ENCODE results near the gene NEK3. TPM values are rescaled to one million over a fixed set of nuclear protein-coding genes. Genes with fewer than 3 reads are reported as not detected.
"Not testable (repeated sequence)": the region's sequence is repeated elsewhere in the genome, so short reads cannot be mapped to it uniquely, and the experiment has no call there.

NEK3 gene, protein sequence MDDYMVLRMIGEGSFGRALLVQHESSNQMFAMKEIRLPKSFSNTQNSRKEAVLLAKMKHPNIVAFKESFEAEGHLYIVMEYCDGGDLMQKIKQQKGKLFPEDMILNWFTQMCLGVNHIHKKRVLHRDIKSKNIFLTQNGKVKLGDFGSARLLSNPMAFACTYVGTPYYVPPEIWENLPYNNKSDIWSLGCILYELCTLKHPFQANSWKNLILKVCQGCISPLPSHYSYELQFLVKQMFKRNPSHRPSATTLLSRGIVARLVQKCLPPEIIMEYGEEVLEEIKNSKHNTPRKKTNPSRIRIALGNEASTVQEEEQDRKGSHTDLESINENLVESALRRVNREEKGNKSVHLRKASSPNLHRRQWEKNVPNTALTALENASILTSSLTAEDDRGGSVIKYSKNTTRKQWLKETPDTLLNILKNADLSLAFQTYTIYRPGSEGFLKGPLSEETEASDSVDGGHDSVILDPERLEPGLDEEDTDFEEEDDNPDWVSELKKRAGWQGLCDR
- 2.1 and 4.2 TPM in 2 replicates for total RNA-seq (2014; rRNA removed; shearing (Covaris generic))

DNA sequence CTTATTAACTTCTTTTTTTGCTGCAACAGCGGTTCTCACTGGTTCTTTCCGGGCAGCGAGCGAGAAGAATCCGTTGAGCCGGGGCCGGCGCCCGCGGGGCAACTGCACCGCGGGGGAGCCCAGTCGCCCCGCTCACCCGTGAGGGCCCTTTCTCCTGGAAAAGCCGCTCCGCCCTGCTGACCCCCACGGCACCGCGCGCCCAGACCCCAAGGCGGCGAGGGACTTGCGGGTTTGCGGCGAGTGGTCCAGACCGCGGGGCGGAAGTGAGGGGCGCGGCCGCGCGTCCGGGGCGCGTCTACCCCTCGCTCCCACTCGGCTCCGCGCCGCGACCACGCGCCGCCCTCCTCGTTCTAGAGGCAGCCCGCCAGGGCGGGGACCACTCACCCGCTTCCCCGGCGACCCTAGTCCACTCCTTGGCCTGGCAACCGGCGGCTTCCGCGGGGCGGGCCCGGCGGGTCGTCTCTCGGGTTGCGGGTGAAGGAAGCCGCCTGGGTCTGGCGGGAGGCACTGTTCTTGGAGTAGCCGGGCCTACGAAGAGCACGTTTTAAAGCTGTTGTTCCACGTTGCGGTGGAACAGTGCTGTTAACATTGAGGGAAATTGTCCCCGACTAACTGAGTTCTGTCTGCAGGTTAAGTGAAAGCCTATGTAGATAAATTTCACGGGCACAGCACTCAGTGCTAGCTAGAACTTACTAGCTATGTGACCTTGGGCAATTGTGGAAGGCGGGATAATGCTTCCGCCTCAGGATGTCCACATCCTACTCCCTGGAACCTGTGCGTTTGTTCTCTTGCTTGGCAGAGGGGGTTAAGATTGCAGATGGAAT, at the start of gene NEK3:
TSS of gene NEK3 (minus strand) at position 439 of the 824 bp plus-strand sequence. CDS start 3,406 bp downstream, outside the sequence.
- DNase-seq (ENCODE audit: low spot score): peak; percentile 11

DNA sequence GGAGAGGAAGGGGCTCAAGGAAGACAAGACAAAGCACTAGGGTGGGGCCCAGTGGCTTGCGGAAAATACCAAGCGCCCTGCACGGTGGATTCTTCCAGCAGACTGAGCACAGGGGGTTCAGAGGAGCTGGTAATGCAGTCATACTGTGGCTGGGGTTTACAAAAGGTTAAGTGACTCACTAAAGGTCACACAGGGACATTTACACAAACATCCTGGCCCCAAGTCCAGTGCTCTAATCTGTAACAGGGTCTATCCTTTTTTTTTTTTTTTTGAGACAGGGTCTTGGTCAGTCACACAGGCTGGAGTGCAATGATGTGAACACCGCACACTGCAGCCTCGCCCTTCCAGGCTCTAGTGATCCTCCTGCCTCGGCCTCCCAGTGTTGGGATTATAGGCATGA, 49.0 kb upstream of the NEK3 start:
- not testable (repeated sequence) for DNase-seq (ENCODE audit: low spot score)

DNA sequence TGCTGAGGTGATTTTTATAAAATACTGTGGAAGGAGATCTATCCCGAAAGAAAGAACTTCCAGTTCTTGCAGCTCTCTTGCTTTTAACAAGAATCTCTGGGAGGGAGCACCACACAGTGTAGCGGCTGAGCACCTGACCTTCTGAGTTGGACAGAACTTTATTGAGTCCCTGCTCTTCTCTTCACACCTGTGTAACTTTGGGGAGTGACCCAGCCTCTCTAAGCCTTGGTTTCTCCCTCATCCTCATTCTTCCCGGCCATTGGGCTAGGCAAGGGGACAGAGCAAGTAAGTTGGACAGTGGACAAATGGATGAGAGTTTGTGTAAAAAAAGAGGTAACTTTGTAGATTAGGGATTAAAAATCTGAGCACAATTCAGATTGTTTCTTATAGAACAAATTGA, 48.5 kb upstream of the NEK3 start:
- not testable (repeated sequence) for DNase-seq (ENCODE audit: low spot score)

DNA sequence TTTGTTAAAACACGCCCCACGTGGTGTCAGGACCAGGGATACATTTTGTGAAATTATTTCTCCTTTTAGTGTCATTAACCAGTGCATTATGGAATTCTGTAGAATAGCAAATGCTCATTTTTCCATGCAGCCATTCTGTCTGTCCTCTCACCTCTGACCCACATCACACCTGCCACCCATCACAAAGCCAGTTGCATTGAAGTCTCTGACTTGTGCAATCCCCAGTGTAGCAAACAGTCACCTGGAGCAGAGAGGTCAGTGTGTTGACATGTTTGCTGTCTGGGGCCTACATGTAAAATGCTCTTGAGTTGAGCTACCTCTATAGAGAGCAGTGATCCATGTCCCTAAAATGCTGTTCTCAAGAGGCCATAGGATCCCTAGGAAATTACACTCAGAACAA, 47.9 kb upstream of the NEK3 start:
- DNase-seq (ENCODE audit: low spot score): not testable (repeated sequence)

DNA sequence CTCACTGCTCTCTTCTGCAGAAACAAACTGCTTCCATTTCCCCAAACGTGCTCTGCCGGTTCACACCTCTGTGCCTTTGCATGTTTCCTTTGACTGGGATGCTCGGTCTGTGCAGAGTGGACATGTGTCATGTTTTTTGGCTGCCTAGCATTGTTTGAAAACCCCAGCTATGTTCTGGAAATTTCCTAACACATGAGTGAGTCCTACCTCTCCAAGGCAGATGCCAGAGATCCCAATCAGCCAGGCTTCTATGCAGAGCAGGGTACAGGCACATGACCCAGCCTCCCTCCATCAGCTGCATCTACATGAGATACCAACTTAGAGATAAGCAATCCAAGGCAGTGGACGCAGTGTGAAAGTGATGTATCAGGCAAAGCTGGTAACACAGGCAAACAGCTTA, 45.1 kb upstream of the NEK3 start:
- DNase-seq (ENCODE audit: low spot score): not testable (repeated sequence)

DNA sequence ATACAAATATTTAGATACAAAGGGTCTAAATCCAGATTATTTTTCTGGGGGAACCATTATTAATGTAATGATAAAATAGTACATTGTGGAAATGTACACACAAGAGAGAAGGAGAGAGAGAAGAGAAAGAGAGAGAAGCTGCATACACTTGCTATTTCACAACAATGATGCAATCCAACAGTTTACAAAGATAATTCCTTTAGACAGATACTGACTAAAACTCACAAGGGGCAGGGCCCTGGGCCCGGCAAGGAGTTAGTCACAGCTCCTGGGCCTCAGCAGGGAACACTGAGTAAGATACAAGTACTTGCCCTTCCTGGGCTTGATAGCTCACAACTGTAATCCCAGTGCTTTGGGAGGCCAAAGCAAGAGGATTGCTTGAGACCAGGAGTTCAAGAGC, 44.5 kb upstream of the NEK3 start:
- peak; percentile 25 for DNase-seq (ENCODE audit: low spot score)

DNA sequence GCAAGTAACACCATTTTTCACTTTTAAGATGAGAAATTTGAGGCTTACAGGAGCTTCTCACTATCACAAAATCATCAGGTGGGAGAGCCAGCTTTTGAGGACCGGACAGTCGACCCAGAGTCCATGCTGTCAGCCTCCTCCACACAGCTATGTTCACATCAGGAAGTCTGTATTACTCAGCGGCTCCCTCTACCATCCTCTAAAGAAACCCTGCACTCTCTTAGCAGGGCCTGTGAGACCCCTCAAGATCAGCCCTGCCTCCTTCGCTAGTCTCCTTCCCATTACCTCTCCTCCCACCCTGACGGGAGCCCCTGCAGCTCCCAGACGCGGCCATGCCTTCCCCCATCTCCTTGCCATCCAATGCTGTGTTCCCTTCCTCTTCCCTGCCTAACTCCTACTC, 43.1 kb upstream of the NEK3 start:
- not testable (repeated sequence) for DNase-seq (ENCODE audit: low spot score)

DNA sequence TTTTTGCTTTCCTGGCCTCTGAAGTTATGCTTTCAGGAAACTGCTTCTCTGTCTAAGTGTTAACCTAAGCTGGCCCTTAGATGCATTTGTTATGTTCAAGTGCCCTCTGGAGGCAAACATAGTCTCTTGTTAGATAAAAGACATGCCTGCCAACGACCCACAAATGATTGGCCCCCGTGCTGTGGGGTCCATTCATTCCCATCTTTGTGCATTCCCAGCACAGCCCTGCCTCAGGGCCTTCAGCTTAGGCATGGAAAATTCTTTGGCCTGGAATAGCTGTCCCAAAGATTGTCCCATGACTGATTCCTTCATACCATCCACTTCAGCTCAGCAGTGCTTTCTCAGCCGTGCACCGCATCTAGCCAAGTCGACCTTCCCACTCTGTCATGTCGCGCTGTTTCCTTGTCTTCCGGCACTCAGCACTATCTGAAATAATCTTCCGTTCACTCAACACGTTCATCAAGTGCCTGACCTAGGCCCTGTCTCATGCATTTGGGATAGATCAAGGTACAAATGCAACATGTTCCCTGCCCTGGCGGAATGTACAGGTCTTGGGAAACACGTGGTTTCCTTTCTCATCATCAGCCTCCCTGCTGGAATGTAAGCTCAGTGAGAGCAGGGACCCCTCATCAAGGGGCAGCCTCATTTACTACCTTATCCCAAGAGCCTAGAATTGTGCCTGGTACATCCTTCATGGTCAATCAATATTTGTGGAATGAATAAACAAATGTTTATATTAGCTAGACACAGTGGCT, 42.2 kb upstream of the NEK3 start:
- peak; percentile 12 for DNase-seq (ENCODE audit: low spot score)

DNA sequence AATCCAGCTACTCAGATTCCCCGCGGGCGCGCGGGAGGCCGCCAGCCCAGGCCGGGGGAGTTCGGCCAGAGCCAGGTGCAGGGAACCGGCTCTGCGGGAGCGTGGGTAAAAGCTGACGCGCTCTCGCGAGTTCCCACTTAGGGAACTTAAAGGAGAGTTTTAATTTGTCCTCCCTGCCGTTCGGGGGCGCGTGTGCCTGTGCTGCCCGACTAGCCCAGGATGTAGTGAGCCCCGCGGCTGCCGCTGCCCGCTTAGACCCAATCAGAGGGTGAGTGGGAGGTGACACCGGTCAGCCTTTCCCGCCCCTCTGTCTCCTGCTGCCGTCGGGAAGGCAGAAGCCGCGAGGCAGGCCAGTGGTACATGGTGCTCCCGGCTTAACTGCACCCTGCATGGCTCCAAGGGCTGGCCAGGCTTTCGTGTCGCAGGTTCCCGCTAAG, 36.0 kb upstream of the NEK3 start:
- DNase-seq (ENCODE audit: low spot score): no peak

DNA sequence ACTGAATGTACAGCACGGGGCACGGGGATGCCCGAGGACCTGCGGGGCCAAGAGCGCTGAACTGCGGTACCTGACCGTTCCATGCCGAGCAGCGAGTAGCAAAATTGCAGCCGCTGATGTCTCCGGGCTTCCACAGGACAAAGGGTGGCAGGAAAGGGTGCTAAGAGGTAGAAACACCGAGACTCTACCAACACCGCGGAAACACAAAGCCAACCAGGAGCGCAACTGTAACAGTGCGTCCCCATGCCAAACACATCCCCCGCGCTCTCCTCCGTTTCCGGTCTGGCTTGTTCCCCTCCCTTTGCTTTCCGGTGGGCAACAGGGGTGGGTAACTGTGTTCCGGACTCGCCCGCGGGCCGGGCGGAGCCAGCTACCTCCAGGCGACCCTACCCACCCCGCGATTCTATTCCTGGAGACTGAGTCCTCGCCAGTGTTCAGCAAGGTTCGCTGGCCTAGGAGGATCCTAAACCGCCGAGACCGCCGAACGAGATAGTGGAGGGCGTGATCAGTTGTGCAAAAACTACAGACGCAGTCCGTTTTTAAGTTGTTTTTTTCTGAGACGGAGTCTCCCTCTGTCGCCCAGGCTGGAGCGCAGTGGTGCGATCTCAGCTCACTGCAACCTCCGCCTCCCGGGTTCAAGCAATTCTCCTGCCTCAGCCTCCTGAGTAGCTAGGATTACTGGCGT, 34.9 kb upstream of the NEK3 start:
- DNase-seq (ENCODE audit: low spot score): peak; percentile 57

DNA sequence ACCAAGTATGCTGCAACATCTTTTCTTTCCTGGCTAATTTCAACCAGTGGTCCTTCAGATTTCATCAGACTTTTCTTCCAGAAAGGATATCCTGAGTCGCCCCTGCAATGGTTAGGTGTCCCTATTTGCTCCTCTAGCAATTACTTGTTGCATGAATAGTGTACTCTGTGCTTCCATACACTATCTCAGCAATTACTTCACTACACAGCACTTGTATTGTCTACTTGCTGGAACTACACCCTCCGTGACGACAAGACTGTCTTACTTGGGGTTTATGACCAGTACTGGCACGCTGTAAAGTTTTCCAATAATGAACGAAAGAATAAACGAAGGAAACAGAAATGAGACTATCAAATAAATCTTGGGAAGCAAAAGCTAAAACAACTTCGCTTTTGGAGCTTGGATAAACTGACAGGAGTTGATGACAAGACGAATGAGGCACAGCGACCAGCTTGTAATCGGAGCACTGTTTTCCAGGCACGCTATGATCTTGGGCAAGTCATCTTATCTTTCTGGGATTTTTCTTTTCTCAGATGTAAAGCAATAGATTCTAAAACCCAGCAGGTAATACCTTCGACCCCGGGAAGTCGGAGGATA, 34.3 kb upstream of the NEK3 start:
- DNase-seq (ENCODE audit: low spot score): not testable (repeated sequence)

DNA sequence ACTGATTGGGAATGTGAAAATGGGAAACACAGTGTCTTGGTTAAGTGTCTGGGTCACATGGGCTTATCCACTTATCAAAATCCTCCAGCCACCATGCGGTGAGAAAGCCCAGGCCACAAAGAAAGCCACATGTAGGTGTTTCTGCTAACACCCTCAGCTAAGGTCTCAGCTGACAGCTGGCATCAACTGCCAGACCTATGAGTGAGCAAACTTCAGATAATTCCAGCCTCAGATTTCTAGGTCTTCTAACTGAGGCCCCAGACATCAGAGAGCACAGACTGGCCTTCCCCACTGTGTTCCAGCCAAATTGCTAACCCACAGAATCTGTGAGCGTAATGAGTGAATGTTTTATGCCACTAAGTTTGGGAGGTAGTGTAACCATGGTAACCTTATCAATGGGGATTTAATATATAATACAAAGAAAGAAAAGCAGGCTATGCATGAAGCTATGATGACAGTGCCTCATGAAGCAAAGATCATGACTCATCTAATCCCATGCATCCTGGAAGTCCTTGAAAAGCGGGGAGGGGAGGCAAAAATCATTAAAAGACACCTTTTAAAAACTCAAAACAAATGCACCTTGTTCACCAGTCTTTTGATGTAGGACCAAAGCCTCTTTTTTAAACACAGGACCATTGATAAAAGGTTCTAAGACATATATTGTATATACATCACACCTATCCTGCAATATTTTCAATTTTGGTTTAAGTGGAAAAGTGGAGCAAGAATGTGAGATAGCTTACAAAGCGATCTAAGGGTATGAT, 28.2 kb upstream of the NEK3 start:
- DNase-seq (ENCODE audit: low spot score): not testable (repeated sequence)

DNA sequence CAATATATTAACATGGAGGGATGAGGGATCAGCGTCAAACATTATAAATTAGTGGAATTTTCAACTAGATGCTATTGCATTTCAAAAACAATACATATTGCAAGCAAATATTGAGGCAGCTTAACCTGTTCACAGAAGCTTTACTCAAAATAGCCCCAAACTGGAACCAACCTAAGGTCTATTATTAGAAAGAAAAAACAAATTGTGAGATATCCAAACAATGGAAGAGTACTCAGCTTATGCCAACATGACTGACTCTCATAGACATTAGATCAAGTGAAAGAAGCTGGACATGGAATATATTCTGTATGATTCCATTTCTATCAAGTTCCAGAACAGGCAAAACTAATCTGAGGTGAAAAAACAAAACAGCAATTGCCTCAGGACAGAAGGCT, 27.6 kb upstream of the NEK3 start:
- DNase-seq (ENCODE audit: low spot score): no peak

DNA sequence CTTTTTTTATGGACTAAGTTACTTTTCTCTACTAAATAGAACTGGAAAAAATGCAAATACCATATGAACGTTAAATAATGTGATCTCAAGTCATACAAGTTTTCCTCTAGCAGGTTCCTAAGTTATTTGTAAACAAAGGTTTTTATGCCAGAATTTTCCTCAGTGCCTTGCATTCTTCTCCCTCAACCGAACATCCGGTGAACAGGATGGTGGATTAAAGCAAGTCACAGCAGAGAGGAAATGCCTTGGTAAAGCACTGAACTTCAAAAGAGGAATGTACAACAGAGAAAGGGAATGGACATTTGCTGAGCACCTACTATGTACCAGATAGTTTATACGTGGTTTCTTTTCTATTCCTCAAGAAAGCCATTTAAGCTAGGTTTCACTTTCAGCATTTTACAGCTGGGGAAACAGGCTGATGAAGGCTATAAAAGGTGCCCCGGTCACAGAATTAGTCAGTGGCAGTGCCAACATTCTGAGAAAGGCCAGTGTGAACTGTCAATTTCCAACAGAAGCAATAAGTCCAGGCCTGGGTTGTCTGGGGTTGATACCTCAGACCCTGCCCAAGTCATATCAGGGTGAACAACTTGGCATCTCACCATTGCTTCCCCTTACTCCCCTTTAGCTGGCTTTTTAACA, 22.0 kb upstream of the NEK3 start:
- not testable (repeated sequence) for DNase-seq (ENCODE audit: low spot score)

DNA sequence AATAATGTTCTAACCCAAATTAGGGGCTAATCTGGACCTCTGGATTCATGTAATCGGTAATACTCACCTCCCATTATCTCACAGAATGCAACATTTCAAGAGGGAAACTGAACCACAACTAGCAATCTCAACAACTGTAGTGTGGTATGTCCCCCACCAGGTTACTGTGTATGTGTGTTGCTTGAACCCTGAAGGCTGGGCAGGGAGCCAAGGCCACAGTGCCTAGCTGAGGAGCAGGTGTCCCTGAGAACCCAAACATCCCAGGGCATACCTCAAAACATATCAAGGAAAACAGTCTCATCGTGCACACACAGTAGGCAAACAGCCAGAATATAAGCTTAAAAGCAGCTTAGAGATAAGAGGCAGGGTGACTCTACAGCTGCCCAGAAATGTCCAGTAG, 20.5 kb upstream of the NEK3 start:
- DNase-seq (ENCODE audit: low spot score): no peak

DNA sequence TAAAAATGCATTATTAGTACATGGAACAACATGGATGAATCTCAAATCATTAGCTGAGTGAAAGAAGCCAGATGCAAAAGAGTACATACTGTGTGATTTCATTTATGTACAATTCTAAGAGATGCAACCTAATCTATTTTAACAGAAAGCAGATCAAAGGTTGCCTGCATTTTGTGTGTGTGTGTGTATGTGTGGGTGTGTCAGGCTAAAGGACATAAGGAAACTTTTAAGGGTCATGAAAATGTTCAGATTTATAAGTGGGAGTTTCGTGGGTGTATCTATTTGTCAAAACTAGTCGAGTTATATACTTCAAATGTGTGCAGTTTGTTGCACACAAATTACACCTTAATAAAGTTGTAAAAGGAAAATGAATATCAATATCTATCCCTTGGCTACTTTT, 17.9 kb upstream of the NEK3 start:
- DNase-seq (ENCODE audit: low spot score): no peak

DNA sequence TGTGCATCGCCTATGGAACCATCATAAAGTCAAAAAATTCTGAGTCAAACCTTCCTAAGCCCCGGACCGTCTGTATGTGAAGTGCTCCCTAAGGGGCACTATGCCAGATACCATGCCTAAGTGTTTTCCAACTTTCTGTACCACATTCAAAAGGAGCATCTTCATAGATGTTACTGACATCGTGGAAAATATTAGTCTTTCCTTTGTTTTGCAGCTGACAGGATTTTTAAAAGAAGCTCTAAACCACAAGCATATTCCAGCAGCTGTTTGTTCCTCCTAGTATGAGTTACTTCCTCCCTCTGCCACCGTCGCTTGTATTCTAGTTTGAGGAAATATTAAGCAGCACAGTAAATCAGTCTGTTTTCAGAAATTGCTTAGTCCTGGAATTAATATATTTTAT, 14.6 kb upstream of the NEK3 start:
- DNase-seq (ENCODE audit: low spot score): not testable (repeated sequence)

DNA sequence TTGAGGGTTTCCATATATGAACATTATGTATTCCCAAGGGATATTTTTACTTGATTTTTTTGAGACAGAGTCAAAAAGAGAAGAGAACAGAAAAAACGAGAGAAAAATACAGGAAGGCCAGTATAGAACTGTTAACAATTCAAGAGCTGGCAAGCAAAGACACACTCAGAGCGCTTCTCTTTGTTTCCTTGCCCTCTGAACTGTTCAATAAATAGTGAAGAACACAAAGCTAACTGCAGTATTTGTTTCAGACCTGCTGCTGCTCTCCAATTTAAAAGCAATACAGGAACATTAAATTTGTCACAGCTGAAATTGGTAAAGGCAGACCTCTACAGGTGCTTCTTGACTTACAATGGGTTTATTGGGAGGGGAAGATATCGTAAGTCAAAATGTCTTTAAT, 14.0 kb upstream of the NEK3 start:
- DNase-seq (ENCODE audit: low spot score): no peak

DNA sequence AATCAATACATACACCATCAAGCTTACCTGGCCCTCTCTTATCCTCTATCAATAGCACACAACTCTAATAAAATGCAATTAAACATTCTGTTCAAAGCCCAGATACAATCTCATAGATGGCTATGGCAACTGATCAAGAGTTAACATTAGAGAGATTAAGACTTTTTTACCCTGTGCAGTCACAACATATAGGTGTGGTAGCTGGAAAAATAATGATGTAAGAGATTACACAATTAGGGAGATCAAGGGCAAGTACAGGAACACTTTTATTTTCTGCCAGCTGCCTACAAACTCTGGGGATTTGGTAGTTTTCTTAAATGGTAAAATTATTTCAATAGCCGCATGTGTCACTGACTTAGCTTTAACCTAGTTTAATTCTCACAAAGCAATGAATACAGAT, 12.3 kb upstream of the NEK3 start:
- DNase-seq (ENCODE audit: low spot score): not testable (repeated sequence)

All from H4 (cell line).